ENCODE results near the gene MYL2. TPM values are rescaled to one million over a fixed set of nuclear protein-coding genes. Genes with fewer than 3 reads are reported as not detected.

MYL2 gene
- total and polyA plus RNA-seq, 10 of the 15 experiments (the other 5 are each of a cell fraction or from before 2014, with no cell fraction given) = 0.08 to 1.8 (median 0.57) TPM; not detected in 1

GRCh38 chr12:110906083-110906482 is 14.3 kb downstream of the MYL2 start:
- H3K36me3 ChIP-seq (ENCODE audit: control insufficient read depth in 2 of 2, insufficient read depth in 2 of 2, low read length in 1 of 2) = no peaks in the 10 kb centered on the region
- CTCF ChIA-PET = interaction anchor here (0.6 to 3.0 kb wide), 5 partner anchors 11 to 18 kb away, joined by 3 to 30 read pairs (median 6); no protein-coding TSS in a partner anchor
- in situ Hi-C loops (cut with MboI) = no loop called here
- no peak overlapping the region; the same call in 1 of the 2 replicates for H2AFZ ChIP-seq (ENCODE audit: control insufficient read depth, low read depth, low read length)
- no peaks in the 10 kb centered on the region; a peak in 1 of 4 replicates for H3K27me3 ChIP-seq (replicated peaks in 1 of 2; ENCODE audit: control insufficient read depth in 2 of 2, insufficient read depth in 2 of 2, low read length in 1 of 2)
- ATAC-seq (peak; percentile 83), FAIRE-seq (no peak), DNase-seq (ENCODE audit: low read depth, low spot score) (peak; percentile 51)
- H3K4me3 ChIP-seq = peak overlapping the region; percentile 31; the same call in 1 of the 2 replicates
- no TSS peak for BruUV-seq (replicated peaks)
- POLR2A ChIA-PET = no interaction called here
- SMC1A ChIA-PET (ENCODE audit: uncharacterized antibody, unreplicated experiment) = interaction anchor here (1.0 to 1.5 kb wide), 2 partner anchors 11 kb away, joined by 5 to 12 read pairs; no protein-coding TSS in a partner anchor
- H3K4me2 ChIP-seq (ENCODE audit: control insufficient read depth, insufficient read depth) = peak overlapping the region; percentile 36
- no peaks in the 10 kb centered on the region for H3K79me2 ChIP-seq (ENCODE audit: control insufficient read depth, insufficient read depth, low read length)
- no peak overlapping the region for H3K9ac ChIP-seq (ENCODE audit: control insufficient read depth, insufficient read depth, low read length)
- H3K4me1 ChIP-seq (ENCODE audit: control insufficient read depth, insufficient read depth, low read length) = peaks cover 30% of the 10 kb centered on the region
- 0% methylated on average over 3 of the region's 3 CpGs for WGBS (ENCODE audit: insufficient coverage, insufficient replicate concordance, low lambda C conversion rate, missing lambda C conversion rate)
- H3K27ac ChIP-seq (ENCODE audit: control insufficient read depth, insufficient read depth) = peak overlapping the region; percentile 71
- RAD21 ChIA-PET (ENCODE audit: unreplicated experiment) = interaction anchor here (1.2 kb wide), 1 partner anchor 10 kb away, joined by 3 read pairs; no protein-coding TSS in a partner anchor
- no peaks in the 10 kb centered on the region for H4K20me1 ChIP-seq (ENCODE audit: control insufficient read depth, insufficient read depth)
- H3K9me3 ChIP-seq (replicated peaks; ENCODE audit: control insufficient read depth, insufficient read depth, low read length) = no peaks in the 10 kb centered on the region
- intact Hi-C loops (cut with micrococcal nuclease; ENCODE audit: unreplicated experiment) = no loop called here
- TF ChIP-seq CBX5 (IDR thresholded peaks at IDR 0.05; ENCODE audit: low read depth) = no peak
- no peak for TF ChIP-seq ZSCAN29 (IDR thresholded peaks at IDR 0.05)
- TF ChIP-seq TAF1 (IDR thresholded peaks at IDR 0.05; ENCODE audit: borderline replicate concordance, low read depth, low read length) = no peak
- no peak for TF ChIP-seq ZBED1 (IDR thresholded peaks at IDR 0.05; ENCODE audit: borderline replicate concordance)
- TF ChIP-seq ATF7 (IDR thresholded peaks at IDR 0.05; ENCODE audit: low read depth) = peak; percentile 23; the same call in 1 of the 2 replicates
- TF ChIP-seq CTCF (IDR thresholded peaks at IDR 0.05 in 2 of 3, conservative IDR thresholded peaks at IDR 0.05 in 1 of 3; ENCODE audit: control insufficient read depth in 2 of 3, extremely low read depth in 1 of 3, insufficient read depth in 1 of 3, low read depth in 3 of 3, low read length in 3 of 3) = peak; percentile 39 to 47 (median 39)
- no peak for TF ChIP-seq NFYA (IDR thresholded peaks at IDR 0.05; ENCODE audit: borderline replicate concordance, low read depth, low read length)
- no peak for TF ChIP-seq SMAD1 (IDR thresholded peaks at IDR 0.05; ENCODE audit: low read depth, partially characterized antibody)
- TF ChIP-seq SMARCA5 (IDR thresholded peaks at IDR 0.05) = peak; percentile 17; the same call in 1 of the 2 replicates
- TF ChIP-seq STAT3 (IDR thresholded peaks at IDR 0.05; ENCODE audit: low read depth, low read length) = no peak
- no peak for TF ChIP-seq POU2F2 (IDR thresholded peaks at IDR 0.05; ENCODE audit: borderline replicate concordance, low read depth, low read length)
- no peak for TF ChIP-seq E2F4 (IDR thresholded peaks at IDR 0.05; ENCODE audit: low read depth, low read length)
- TF ChIP-seq RAD21 (IDR thresholded peaks at IDR 0.05; ENCODE audit: insufficient read depth, low read depth, low read length) = peak; percentile 48; the same call in 1 of the 2 replicates
- TF ChIP-seq ZNF622 (IDR thresholded peaks at IDR 0.05) = no peak
- TF ChIP-seq CHD4 (IDR thresholded peaks at IDR 0.05) = no peak
- TF ChIP-seq CREM (IDR thresholded peaks at IDR 0.05; ENCODE audit: low read depth) = peak; percentile 23; the same call in 1 of the 2 replicates
- no peak for TF ChIP-seq SKIL (IDR thresholded peaks at IDR 0.05; ENCODE audit: low read depth, poor library complexity, severe bottlenecking)
- peak; percentile 73 for TF ChIP-seq CREB1 (IDR thresholded peaks at IDR 0.05; ENCODE audit: low read depth)
- no peak for TF ChIP-seq TCF12 (IDR thresholded peaks at IDR 0.05; ENCODE audit: low read depth, low read length)
- TF ChIP-seq SMAD5 (IDR thresholded peaks at IDR 0.05; ENCODE audit: low read depth) = no peak

Measured in GM12878 (cell line).